Measurements from ENCODE around the gene PLXNA4.

GRCh38 chr7:132373041-132373440 is 203.2 kb downstream of the PLXNA4 start:
- TF ChIP-seq CTCF (IDR thresholded peaks at IDR 0.05) (no peak), POLR2A (IDR thresholded peaks at IDR 0.05) (no peak)
